Urinary bladder (tissue), 4 donors: ENCODE measurements around the gene PPAN. TPM values are rescaled to one million over a fixed set of nuclear protein-coding genes. Genes with fewer than 3 reads are reported as not detected.

Experiments
- DNase-seq: peaks from one replicate; pipeline ENCODE4 v3.0.0-alpha.2; 2015; ENCODE audit errors: extremely low spot score
- H3K27ac ChIP-seq: one replicate; pipeline ENCODE4 v1.5.1; 2013; ENCODE audit warnings: low read depth, mild to moderate bottlenecking, moderate library complexity
- H3K36me3 ChIP-seq: one replicate; pipeline ENCODE4 v1.6.1; 2013; ENCODE audit warnings: mild to moderate bottlenecking, moderate library complexity; ENCODE audit not compliant: insufficient read depth
- H3K4me1 ChIP-seq: one replicate; pipeline ENCODE4 v1.6.1; 2013; ENCODE audit warnings: mild to moderate bottlenecking, moderate library complexity; ENCODE audit not compliant: insufficient read depth
- H3K4me3 ChIP-seq: one replicate; pipeline ENCODE4 v1.5.1; 2013; ENCODE audit warnings: low read depth, low read length
- WGBS: extraction: QIAGEN DNeasy Blood & Tissue Kit; methylation state at CpG from one replicate; pipeline ENCODE4 v1.1.7; 2013; 5-methylcytosine and 5-hydroxymethylcytosine counted together
- polyA plus RNA-seq: library from polyadenylated mRNA; stranded (reverse); fragments of 200-250 nt; gene quantifications from one replicate; pipeline ENCODE4 v1.2.3, GENCODE V29; 2013
- total RNA-seq: library from RNA; depleted of rRNA; stranded (reverse); fragments of >200 nt; gene quantifications from one replicate; pipeline ENCODE4 v1.2.3, GENCODE V29; 2014
- donor health status: healthy with polysubstance abuse.
- donor health status: healthy.

Gene PPAN
- total and polyA plus RNA-seq, 2 donors, result 10.9 to 41.1 TPM

GRCh38 chr19:10133596-10133995, 27.4 kb downstream of the PPAN start:
- Histone ChIP-seq H3K4me3 (no peak overlapping the region), H3K4me1 (no peaks in the 10 kb centered on the region), H3K36me3 (peaks cover 3% of the 10 kb centered on the region), H3K27ac (no peak overlapping the region)
- 89% methylated on average over 11 of the region's 11 CpGs for WGBS
- no peak for DNase-seq

GRCh38 chr19:10134040-10134439, 27.9 kb downstream of the PPAN start:
- WGBS, result 93% methylated on average over 9 of the region's 9 CpGs
- no peak for DNase-seq
- Histone ChIP-seq H3K27ac (no peak overlapping the region), H3K4me3 (no peak overlapping the region), H3K36me3 (peaks cover 3% of the 10 kb centered on the region), H3K4me1 (no peaks in the 10 kb centered on the region)

GRCh38 chr19:10135551-10136334, 29.6 kb downstream of the PPAN start:
- H3K27ac ChIP-seq, result no peak overlapping the region
- WGBS, result 89% methylated on average over 39 of the region's 39 CpGs
- no peak overlapping the region for H3K4me3 ChIP-seq
- no peaks in the 10 kb centered on the region for H3K4me1 ChIP-seq
- H3K36me3 ChIP-seq, result peaks cover 3% of the 10 kb centered on the region
- DNase-seq, result no peak

GRCh38 chr19:10136936-10137335, 30.8 kb downstream of the PPAN start:
- no peaks in the 10 kb centered on the region for H3K4me1 ChIP-seq
- DNase-seq, result no peak
- no peak overlapping the region for H3K27ac ChIP-seq
- H3K36me3 ChIP-seq, result peaks cover 3% of the 10 kb centered on the region
- WGBS, result 93% methylated on average over 14 of the region's 14 CpGs
- H3K4me3 ChIP-seq, result no peak overlapping the region

GRCh38 chr19:10137751-10138682, 31.9 kb downstream of the PPAN start:
- Histone ChIP-seq H3K4me1 (no peaks in the 10 kb centered on the region), H3K36me3 (peaks cover 3% of the 10 kb centered on the region), H3K27ac (no peak overlapping the region), H3K4me3 (no peak overlapping the region)
- no peak for DNase-seq
- WGBS, result 90% methylated on average over 38 of the region's 38 CpGs

- H3K36me3 ChIP-seq, result peaks cover 3% of the 10 kb centered on the region
- no peaks in the 10 kb centered on the region for H3K4me1 ChIP-seq
- no peak overlapping the region for H3K27ac ChIP-seq
- WGBS, result 93% methylated on average over 27 of the region's 27 CpGs
- H3K4me3 ChIP-seq, result no peak overlapping the region
- no peak for DNase-seq
Observed at GRCh38 chr19:10138879-10139795, 33.0 kb downstream of the PPAN start.

GRCh38 chr19:10139952-10140351, 33.8 kb downstream of the PPAN start:
- 96% methylated on average over 23 of the region's 23 CpGs for WGBS
- Histone ChIP-seq H3K4me1 (no peaks in the 10 kb centered on the region), H3K4me3 (no peak overlapping the region), H3K27ac (no peak overlapping the region), H3K36me3 (peaks cover 3% of the 10 kb centered on the region)
- DNase-seq, result no peak

GRCh38 chr19:10141479-10141878, 35.3 kb downstream of the PPAN start:
- Histone ChIP-seq H3K27ac (no peak overlapping the region), H3K4me1 (no peaks in the 10 kb centered on the region), H3K4me3 (no peak overlapping the region), H3K36me3 (peaks cover 3% of the 10 kb centered on the region)
- DNase-seq, result no peak
- 91% methylated on average over 13 of the region's 13 CpGs for WGBS

GRCh38 chr19:10141973-10142372, 35.8 kb downstream of the PPAN start:
- Histone ChIP-seq H3K4me1 (no peaks in the 10 kb centered on the region), H3K27ac (no peak overlapping the region), H3K36me3 (no peaks in the 10 kb centered on the region), H3K4me3 (no peak overlapping the region)
- 95% methylated on average over 18 of the region's 18 CpGs for WGBS
- no peak for DNase-seq

GRCh38 chr19:10142701-10143375, 36.7 kb downstream of the PPAN start:
- Histone ChIP-seq H3K4me3 (no peak overlapping the region), H3K27ac (peak overlapping the region; percentile 63), H3K36me3 (no peaks in the 10 kb centered on the region), H3K4me1 (no peaks in the 10 kb centered on the region)
- DNase-seq, result no peak
- WGBS, result 85% methylated on average over 15 of the region's 15 CpGs

GRCh38 chr19:10143681-10144080, 37.5 kb downstream of the PPAN start:
- DNase-seq, result no peak
- 90% methylated on average over 11 of the region's 11 CpGs for WGBS

GRCh38 chr19:10144361-10144760, 38.2 kb downstream of the PPAN start:
- H3K36me3 ChIP-seq, result peaks cover under 1% of the 10 kb centered on the region
- 94% methylated on average over 10 of the region's 10 CpGs for WGBS

More at GRCh38 chr19:10143681-10144080, 37.5 kb downstream of the PPAN start:
- Histone ChIP-seq H3K27ac (no peak overlapping the region), H3K4me1 (no peaks in the 10 kb centered on the region), H3K36me3 (no peaks in the 10 kb centered on the region), H3K4me3 (no peak overlapping the region)

GRCh38 chr19:10145031-10145430, 38.9 kb downstream of the PPAN start:
- Histone ChIP-seq H3K4me3 (no peak overlapping the region), H3K36me3 (peaks cover 3% of the 10 kb centered on the region), H3K27ac (no peak overlapping the region), H3K4me1 (no peaks in the 10 kb centered on the region)
- 92% methylated on average over 10 of the region's 10 CpGs for WGBS
- DNase-seq, result no peak

More at GRCh38 chr19:10144361-10144760, 38.2 kb downstream of the PPAN start:
- DNase-seq, result no peak
- Histone ChIP-seq H3K4me3 (no peak overlapping the region), H3K27ac (no peak overlapping the region), H3K4me1 (no peaks in the 10 kb centered on the region)
